ENCODE measurements around the gene KPNA1.

Gene KPNA1

GRCh38 chr3:122383771-122384697 is 130.7 kb downstream of the KPNA1 start, which contains the start of gene FAM162A:
Gene FAM162A (plus strand): TSS chr3:122384182. CDS start chr3:122384266, 84 bp downstream.
- peak; percentile 51 to 95 (median 90) for DNase-seq

DNA sequence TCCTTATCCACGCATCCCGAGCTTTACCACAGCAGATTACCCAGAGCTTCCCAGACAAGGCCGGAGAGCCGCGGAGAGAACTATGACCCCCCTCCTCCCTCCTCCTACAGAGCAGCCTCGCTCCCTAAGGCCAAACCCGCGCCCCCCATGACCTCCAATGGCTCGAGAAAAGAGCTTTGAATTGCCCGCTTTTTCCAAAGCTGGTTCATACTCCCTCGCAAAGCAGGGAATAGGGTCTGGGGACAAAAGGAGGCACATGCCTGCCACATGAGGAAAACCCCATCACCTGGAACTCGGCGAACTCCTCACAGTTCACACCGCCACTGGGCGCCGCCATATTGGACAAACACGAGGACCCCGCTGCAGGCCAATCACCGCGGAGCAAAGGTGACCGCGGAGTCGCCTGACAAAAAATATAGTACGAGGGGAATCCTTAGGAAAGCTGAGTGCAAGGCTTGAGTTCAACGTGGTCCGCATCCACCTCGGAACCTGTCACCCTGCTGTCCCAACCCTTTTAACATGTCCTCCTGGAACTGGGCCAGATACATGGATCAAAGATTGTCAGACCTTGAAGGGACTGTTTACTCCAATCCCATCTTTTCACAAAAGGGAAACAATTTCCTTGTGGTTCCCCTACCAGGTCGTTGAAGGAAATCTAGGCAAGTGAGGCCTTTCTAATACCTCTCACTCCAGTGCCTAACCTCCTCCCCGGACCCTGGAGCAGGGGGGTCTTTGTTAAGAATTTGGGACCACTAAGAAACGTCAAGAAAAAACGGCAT is 131.7 kb downstream of the KPNA1 start, which contains the start of gene MIX23:
Gene MIX23, minus strand, starts transcription at position 344 of the 779 bp plus-strand sequence. Its CDS starts 7 bp downstream, at position 337.
- DNase-seq, result peak; percentile 33 to 89 (median 76)

- DNase-seq, result no peak
Observed at GRCh38 chr3:122377975-122378374, 136.8 kb downstream of the KPNA1 start.

- no peak for DNase-seq
Observed at GRCh38 chr3:122374034-122374433, 140.7 kb downstream of the KPNA1 start.

Measured in anterior cingulate cortex (tissue), 58 donors.